ENCODE data around the gene WASF3.

WASF3 gene

DNA sequence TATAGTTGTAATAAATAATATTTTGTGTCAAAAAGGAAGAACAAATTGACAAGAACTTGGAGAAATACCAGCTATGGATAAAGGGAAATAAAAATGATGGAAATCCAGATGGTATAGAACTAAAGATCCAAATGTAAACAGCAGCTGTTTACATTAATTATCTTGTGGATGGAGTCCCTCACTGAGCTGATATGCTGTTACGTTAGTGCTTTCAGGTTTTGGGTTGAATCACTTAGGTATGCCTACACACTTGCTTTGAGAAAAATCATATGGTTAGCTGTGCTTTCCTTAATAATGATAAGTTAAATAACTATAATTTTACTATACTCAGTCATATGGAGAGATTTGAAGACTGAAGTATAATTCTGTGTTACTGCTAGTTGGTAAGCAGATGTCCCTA is 27.7 kb downstream of the WASF3 start:
- in situ Hi-C loops (cut with MboI; ENCODE audit: low sequenced_read_pairs) = no loop called here

DNA sequence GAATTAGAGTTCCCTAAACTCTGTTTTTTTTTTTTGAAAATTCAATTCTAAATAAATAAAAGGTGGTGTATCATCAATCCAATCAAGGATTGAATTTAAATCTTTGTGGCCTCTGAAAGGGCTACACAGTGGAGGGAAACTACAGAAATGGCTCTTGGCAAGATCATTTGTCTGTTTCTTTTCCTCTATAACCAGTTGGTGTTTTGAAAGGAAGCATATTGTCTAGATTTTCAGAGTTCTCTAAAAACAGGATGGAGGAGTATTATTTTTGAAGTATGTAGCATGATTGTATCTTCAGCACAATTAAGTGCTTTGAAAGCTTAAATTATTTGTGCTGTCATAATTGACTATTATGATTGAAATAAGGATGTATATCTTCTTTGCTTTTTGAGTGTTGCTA is 29.8 kb downstream of the WASF3 start:
- in situ Hi-C loops (cut with MboI; ENCODE audit: low sequenced_read_pairs) = no loop called here

DNA sequence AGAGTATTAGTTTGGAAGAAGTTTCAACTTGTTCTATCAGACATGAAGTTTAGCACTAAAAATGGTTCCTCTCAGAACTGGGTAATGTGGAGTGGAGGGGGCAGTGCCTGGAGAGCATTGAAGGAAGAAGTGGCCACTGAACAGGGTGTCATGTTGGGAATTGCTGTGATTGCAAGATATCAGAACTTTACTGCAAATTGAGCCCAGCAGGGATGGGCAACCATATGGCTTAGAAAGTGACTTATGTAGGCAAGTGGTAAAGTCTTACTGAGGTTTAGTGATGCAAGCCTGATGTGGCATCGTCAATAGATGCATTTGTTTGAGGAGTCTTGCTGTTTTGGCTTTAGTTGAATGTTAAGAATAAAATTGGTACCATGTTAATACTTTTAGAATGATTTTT is 31.7 kb downstream of the WASF3 start:
- in situ Hi-C loops (cut with MboI; ENCODE audit: low sequenced_read_pairs) = no loop called here

DNA sequence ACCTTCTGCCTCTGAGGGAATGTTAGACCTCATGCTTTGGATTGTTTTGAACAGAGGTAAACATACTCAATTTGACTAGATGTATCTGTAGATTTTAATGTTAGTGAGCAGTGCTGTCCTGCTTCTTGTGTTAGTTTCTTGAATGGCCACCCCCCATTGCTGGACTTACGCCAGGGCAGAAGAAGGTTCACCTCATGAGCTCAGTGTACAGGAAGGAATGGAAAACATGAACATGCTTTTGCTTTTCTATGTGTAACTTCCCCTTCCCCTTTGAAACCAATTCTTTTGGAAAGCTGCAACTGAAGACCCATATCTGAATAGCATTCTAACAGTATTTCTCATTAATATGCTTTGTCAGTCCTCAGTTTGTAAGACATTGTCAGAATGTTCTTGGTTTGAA is 32.3 kb downstream of the WASF3 start:
- in situ Hi-C loops (cut with MboI; ENCODE audit: low sequenced_read_pairs) = no loop called here

DNA sequence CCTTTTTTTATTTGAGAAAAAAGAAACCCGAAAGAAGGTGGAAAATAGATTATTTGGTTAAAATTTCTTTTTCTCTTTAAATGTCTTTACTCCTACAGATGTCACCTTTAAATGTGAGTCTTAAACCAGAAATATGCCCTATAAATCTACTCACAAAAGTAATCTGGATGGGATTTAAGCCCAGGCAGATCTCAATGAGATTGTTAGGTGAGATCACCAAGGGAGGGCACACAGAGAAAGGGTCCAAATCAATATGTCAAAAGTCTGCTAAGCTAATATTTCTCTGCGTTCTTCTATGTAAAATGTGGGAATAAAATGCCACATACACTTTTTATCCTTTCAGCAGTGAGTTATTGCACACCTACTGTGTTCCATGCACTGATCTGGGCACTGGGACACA is 32.9 kb downstream of the WASF3 start:
- in situ Hi-C loops (cut with MboI; ENCODE audit: low sequenced_read_pairs) = no loop called here

DNA sequence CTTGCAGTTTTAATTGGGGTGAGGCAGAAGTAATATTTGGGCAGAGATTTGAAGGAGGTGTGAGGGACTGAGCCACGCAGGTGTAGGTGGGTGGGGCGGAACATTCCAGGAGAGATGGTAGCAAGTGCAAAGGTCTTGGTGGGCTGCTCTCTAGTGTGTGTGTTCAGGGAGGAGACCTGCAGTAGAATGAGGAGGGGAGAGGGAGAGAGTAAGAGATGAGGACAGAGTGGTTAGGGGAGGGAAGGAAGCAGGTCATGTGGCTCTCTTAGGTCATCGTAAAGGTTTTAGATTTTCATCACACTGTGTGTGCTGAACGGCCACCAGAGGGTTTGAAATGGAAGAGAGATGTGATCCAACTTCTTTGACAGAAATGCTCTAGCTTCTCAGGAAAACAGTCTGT is 33.5 kb downstream of the WASF3 start:
- in situ Hi-C loops (cut with MboI; ENCODE audit: low sequenced_read_pairs) = no loop called here

DNA sequence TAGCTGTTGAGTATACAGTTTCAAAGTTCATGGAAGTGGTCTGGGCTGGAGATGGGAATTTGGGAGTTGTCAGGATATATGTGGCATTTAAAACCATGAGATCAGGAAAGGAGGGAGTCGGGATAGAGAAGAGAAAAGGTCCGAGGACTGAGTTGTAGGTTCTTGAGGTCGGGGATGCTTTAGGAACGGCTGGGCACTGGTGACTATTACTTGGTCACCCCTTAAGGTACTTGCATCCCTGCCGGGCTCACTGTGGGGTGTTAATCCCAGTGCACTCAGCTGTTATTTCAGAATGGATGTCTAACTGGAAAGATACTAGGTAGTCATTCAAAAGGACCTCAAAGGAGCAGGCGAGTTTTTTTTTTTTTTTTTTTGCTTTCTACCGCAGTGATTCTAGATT is 34.2 kb downstream of the WASF3 start:
- in situ Hi-C loops (cut with MboI; ENCODE audit: low sequenced_read_pairs) = no loop called here

DNA sequence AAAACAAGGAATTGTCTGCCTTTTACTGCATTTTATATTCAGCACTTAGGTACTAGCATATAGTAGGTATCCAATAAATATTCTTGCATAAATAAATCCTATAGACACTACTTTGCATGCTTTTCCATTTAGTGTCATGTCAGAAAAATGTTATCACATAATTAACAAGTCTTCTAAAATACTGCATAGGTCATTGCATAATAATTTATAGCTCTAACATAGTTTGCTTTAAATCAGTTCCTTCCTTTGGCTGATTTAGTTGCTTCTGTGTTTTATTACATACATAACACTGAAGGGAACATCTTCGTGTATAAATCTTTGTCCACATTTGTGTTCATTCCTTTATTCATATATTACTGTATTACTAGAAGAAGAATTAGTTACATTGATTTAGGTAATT is 36.2 kb downstream of the WASF3 start:
- in situ Hi-C loops (cut with MboI; ENCODE audit: low sequenced_read_pairs) = no loop called here

DNA sequence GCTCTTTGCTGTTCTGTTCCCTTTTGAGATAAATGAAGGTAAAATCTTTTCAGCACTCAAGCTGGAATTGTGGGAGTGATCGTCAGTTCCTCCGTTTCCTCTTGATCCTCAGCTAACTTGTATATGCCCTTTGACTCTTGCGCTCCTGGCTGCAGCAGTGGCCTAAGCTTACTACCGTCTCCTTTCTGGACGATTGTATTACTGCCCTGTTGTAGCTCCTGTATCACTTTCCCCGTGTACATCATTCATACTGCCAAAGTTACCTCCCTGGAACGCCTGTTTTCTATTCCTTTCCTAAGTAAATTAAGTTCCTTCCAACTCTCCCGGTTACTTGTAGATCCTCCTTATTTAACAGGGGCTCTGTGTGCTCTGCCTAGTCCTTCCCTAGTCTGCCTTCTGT is 36.9 kb downstream of the WASF3 start:
- in situ Hi-C loops (cut with MboI; ENCODE audit: low sequenced_read_pairs) = no loop called here

DNA sequence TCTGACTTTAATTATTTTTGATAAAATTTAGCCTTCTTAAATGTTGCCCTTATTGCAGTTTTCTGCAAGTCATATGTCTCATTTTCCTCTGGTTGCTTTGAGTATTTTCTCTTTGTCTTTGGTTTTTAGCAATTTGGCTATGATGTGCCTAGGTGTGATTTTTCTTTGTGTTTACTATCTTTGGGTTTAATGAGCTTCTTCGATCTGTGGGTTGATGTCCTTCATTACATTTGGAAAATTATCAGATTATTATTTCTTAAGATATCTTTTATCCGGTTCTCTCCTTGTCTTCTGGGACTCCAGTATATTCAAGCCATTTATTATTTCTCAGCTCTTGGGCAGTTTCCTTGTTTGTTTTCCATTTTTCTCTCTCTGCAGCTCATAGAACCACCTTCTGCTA is 39.0 kb downstream of the WASF3 start:
- in situ Hi-C loops (cut with MboI; ENCODE audit: low sequenced_read_pairs) = no loop called here

DNA sequence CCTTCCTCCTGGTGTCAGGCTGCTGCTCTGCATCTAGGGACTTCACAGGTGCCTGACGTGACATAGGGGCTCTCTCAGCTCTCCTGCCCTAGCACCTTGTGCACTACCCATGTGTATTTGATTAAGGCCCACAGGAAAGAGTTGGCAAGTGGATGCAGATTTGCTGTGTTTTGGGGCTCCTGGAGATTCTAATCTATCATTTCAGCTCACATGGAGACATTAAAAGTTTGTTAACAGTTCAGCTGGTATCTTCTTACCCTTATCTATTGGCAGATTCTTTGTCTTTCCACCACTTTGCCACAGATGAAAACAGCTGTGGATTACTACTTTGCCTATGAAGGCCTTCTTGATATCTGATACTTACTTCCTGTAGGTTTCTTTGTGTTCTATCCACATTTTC is 41.9 kb downstream of the WASF3 start:
- in situ Hi-C loops (cut with MboI; ENCODE audit: low sequenced_read_pairs) = no loop called here

DNA sequence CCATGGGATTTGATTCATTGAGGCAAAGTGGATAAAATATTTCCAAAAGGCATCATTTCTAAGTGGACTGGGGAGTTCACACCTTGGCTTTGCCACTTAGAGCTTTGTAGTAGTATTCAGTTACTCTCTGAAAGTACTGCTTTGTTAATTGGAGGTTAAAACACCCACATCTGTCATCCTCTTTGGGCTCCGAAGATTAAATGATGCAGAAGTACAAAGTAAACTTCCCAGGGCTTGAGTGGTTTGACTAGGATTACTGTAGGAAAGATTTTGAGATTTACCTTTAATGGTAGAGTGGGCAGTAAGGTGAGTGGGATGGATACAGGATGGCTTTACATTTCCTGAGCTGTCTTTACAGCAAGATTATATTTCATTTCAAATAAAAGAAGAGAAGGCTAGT is 42.4 kb downstream of the WASF3 start:
- in situ Hi-C loops (cut with MboI; ENCODE audit: low sequenced_read_pairs) = no loop called here

DNA sequence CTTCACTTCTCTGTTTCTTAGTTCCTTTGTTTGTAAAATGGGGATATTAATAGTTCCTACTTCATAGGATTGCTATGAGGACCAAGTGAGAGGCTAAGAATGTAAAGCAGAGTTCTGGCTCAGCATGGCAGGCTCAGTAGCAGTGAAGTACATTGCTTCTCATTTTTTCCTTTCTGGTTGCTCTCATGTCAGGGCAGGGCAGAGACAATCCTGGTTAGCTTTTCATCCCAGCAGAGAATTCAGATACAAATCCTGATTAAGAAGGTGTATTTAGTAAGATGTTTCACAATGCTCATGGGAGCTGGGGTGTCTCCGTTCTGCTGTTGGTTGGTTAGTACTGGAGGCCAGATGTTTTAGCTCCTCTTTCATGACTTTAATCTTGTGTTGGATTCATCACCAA is 42.9 kb downstream of the WASF3 start:
- in situ Hi-C loops (cut with MboI; ENCODE audit: low sequenced_read_pairs) = no loop called here

DNA sequence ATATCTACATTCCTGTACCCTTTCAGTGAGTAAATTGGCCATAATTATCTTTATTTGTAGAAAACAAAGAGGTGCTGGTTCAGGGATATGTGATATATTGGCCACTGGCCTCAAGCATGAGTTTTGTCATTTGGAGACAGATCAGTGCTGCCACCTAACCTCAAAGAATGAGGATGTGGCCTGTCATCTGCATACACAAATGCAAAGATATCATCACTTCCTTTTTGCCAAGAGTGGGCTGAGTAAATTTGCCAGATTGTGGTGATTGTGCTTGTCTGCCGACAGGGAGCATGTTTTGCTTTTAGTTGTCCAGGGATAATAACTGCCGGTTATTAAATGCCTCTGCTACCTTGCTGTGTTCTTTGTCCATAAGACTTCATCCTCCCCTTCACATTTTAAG is 44.2 kb downstream of the WASF3 start:
- in situ Hi-C loops (cut with MboI; ENCODE audit: low sequenced_read_pairs) = no loop called here

DNA sequence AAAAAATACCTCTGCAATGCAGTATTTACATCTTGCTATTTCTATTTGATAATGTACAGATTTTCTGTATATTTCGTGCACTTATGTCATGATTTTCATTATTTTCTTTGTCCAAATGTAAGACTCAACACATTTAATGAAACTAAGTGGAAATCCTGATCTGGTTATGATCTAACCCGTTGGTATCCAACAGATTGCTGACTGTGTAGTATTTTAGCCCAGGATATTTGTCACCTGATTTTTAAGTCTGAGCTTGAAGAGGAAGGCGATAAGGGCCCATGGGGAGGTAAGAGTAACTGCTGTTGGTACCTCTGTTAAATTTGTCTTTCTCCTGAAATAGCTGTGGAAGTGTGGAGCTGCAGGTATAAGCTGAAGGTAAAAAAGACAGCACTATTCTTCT is 45.3 kb downstream of the WASF3 start:
- in situ Hi-C loops (cut with MboI; ENCODE audit: low sequenced_read_pairs) = no loop called here

DNA sequence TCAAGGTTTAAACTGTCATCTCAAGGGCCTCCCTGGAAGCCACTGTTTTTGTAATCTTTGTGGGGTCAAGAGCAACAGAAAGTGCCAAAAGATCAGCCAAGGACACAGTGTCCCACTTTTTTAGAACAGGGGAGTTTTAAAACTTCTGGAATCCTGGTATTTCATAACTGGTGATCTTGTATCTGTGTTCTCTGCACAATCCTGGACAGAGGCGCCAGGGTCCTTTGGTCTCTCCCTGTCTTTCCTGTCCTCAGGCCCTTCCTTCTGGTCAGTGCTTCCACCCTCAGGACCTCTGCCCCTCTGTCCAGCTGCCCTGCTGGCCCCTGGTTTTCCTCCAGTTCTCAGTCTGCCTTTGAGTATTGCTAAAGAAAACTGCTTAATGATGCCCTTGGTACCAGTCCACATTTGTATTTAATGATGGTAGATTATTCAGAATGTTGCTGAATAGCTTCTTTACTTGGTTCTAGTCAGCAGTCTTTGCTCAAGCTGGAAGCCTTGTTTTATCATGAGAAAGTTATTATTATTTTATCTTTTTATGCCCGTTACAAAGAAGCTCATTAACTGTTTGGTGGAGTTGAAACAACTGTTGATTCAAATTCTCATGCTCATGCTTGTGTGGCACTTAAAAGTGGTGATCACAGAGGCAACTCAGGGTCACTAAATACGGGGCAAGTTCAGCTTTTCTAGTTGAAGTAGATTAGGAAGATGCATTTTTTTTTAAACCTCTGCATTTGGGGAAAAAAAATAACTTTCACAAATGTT is 47.5 kb downstream of the WASF3 start:
- in situ Hi-C loops (cut with MboI; ENCODE audit: low sequenced_read_pairs) = no loop called here

DNA sequence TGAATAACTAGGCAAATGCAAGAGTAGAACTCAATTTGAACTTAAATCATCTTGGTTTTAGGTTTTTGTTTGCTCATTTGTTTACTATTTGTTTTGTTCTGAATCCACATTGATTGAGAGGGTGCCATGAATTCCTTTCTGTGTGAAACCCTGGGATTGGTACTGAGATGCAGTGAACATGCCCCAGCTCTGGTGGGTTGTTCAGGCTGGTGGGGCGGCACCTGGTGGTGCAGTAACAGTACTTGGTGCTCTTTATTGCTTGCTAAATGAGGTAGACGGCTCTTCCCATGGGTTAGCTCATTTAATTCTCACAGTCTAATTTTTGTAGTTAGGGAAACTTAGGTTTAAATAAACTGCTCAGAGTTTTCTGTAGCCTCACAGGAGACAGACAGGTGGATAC is 48.4 kb downstream of the WASF3 start:
- in situ Hi-C loops (cut with MboI; ENCODE audit: low sequenced_read_pairs) = no loop called here

DNA sequence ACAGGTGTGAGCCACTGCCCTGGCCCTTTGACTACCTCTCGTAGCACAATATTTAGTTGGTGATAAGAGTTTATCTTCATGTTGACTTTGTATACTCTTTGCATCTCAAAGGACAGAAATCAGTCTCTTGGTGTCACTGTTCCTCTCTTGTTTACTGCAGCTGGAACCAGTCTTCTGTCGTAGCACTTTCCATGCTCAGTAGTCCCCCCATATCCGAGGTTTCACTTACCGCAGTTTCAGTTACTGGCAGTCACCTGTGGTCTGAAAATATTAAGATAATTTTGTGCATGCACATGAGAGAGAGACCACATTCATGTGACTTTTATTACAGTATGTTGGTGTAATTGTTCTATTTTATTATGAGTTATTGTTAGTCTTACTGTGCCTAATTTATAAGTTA is 49.1 kb downstream of the WASF3 start:
- in situ Hi-C loops (cut with MboI; ENCODE audit: low sequenced_read_pairs) = no loop called here

DNA sequence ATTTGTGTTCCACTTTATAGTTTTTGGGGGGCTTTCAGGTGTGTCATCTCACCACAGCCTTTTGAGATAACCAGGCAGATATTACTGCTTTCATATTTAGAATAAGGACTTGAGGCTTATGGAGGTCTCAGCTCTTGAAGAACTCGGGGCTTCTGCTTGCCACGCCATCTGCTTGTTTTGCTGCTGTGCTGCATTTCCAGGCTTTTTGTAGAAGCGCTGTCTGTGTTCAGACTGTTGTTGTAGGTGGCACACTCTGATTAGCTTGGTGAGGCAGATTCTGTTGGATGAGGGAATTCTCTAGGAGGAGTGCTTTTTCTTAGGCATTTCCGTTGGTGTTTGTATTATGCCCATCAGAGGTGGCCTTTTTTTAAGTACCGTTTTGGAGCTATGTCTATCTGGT is 57.2 kb downstream of the WASF3 start:
- in situ Hi-C loops (cut with MboI; ENCODE audit: low sequenced_read_pairs) = no loop called here

DNA sequence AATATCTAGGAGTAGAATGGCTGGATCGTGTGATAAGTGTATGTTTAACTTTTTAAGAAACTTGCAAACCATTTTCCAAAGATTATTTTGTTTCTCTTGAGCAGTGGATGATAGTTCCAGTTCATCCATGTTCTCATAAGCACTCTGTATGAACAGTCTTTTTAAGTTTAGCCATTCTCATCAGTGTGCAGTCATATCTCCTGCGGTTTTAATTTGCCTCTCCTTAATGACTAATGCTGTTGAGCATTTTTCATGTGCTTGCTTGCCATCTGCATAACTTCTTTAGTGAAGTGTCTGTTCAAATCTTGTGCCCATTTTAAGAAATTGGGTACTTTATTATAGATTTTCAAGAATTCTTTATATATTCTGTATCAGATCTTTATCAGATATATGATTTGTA is 58.6 kb downstream of the WASF3 start:
- in situ Hi-C loops (cut with MboI; ENCODE audit: low sequenced_read_pairs) = no loop called here

DNA sequence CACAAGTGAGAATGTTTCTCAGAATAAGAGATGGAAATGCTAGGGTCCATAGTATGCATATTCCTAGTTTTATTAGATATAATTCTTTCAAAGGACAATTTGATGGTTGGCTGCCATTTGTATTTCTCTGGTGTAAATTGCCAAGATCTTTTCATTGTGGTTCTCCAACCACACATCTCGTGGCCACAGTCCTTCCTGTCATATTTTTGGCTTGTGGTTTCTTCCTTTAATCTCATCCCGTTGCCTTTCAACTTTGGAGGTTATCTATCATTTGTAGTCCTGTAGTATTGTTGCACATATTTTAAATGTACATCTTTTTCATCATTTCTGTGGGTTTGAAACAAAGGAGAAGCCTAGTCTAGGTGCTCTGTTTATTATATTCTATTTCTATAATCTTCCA is 61.2 kb downstream of the WASF3 start:
- in situ Hi-C loops (cut with MboI; ENCODE audit: low sequenced_read_pairs) = no loop called here

DNA sequence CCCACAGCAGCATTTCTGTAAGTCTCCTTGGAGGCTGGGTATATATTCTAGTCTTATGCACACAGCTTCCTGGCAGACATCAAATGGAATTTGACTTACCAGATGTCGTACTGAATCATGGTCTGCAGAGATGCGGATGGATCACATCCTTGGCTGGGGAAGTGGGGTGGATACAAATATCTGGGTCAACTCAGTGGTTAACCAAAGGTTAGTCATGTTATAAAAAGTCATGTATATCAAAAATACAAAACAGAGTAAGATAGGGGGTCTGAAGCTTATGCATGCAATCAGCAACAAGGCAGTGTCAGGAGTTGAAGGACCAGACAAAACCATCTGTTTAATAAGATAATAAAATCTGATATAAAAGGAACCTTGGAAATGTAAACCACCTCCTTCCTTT is 61.9 kb downstream of the WASF3 start:
- in situ Hi-C loops (cut with MboI; ENCODE audit: low sequenced_read_pairs) = no loop called here

DNA sequence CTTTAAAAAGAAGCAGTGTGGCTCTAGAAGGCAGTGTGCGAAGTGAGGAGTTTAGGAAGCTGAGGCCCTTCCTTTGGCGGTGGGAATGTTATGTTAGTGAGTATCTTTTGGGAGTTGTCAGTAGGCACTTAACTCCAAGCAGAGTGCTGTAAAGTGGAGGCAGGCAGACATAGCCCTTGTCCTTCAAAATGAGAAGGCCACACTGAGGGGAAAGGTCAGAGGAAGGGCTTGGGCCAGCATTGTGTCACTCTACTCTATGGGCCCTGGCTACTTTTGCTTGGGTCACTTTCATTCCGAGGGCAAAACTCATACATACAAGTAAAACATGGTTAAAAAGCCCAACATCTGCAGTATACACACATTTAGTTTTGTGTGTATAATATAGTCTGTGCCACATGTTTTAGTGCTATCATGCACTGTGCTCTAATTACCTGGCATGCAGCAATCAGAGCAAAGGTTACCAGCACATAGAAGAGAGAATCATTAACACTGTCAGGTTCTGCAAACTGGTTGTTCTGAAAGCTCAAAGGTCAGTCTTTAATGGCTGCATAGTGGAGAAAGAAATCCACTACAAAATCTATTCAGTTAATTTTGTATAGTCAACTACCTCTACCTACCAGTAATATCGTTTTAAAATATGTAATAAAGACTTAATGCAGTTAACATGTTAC is 64.4 kb downstream of the WASF3 start:
- in situ Hi-C loops (cut with MboI; ENCODE audit: low sequenced_read_pairs) = no loop called here

Measured in HL-60/S4 treated with phorbol 12-myristate 13-acetate at 8.2 ng/mL for 4 days and 3 days (cell line).